Parathyroid adenoma (tissue), 2 donors: ENCODE results near the gene BORCS6.

Experiments used
- H2AFZ ChIP-seq: fragments of 300-600 bp; sonication (generic); one replicate; pipeline ENCODE4 v1.7.0; 2017; ENCODE audit warnings: antibody characterized with exemption, mild to moderate bottlenecking
- H3K27ac ChIP-seq: fragments of 300-600 bp; sonication (generic); one replicate; pipeline ENCODE4 v1.7.0; 2017
- H3K27me3 ChIP-seq: fragments of 300-600 bp; sonication (generic); one replicate; pipeline ENCODE4 v1.7.0; 2017; ENCODE audit warnings: low read length; ENCODE audit not compliant: control insufficient read depth, insufficient read depth
- H3K36me3 ChIP-seq: fragments of 300-600 bp; sonication (generic); one replicate; pipeline ENCODE4 v1.7.0; 2017; ENCODE audit warnings: low read length; ENCODE audit not compliant: control insufficient read depth, insufficient read depth
- H3K4me1 ChIP-seq: fragments of 300-600 bp; sonication (generic); one replicate; pipeline ENCODE4 v1.7.0; 2017; ENCODE audit warnings: control low read depth
- H3K4me2 ChIP-seq: fragments of 300-600 bp; sonication (generic); one replicate; pipeline ENCODE4 v1.7.0; 2017; ENCODE audit warnings: low read length
- H3K4me3 ChIP-seq: fragments of 300-600 bp; sonication (generic); one replicate; pipeline ENCODE4 v1.7.0; 2017; ENCODE audit warnings: low read depth, low read length
- H3K79me2 ChIP-seq: fragments of 300-600 bp; sonication (generic); one replicate; pipeline ENCODE4 v1.7.0; 2017; ENCODE audit warnings: control low read depth
- H3K9ac ChIP-seq: fragments of 300-600 bp; sonication (generic); one replicate; pipeline ENCODE4 v1.7.0; 2017; ENCODE audit warnings: mild to moderate bottlenecking
- H3K9me3 ChIP-seq: fragments of 300-600 bp; sonication (generic); one replicate; pipeline ENCODE4 v1.7.0; 2017; ENCODE audit warnings: low read length; ENCODE audit not compliant: control insufficient read depth
- CTCF ChIP-seq: fragments of 300-600 bp; sonication (generic); IDR thresholded peaks from one replicate; pipeline ENCODE4 v1.7.0; 2017; ENCODE audit warnings: antibody characterized with exemption, mild to moderate bottlenecking
- donor health status: primary hyperparathyroidism.

BORCS6 gene

GRCh38 chr17:8225813-8226535, 36.0 kb upstream of the BORCS6 start:
- no peak overlapping the region for H3K4me2 ChIP-seq
- no peak for TF ChIP-seq CTCF
- H3K79me2 ChIP-seq = peaks cover 3% of the 10 kb centered on the region
- no peak overlapping the region for H3K4me3 ChIP-seq
- H3K9me3 ChIP-seq = no peaks in the 10 kb centered on the region
- H3K4me1 ChIP-seq = peaks cover 9% of the 10 kb centered on the region
- no peak overlapping the region for H3K9ac ChIP-seq
- H3K27me3 ChIP-seq = no peaks in the 10 kb centered on the region
- H3K36me3 ChIP-seq = no peaks in the 10 kb centered on the region
- no peak overlapping the region for H2AFZ ChIP-seq
- peak overlapping the region; percentile 26 for H3K27ac ChIP-seq

- Histone ChIP-seq H3K4me2 (no peak overlapping the region), H3K27ac (no peak overlapping the region), H3K79me2 (no peaks in the 10 kb centered on the region), H3K36me3 (no peaks in the 10 kb centered on the region), H3K27me3 (no peaks in the 10 kb centered on the region), H3K9me3 (no peaks in the 10 kb centered on the region), H3K4me3 (no peak overlapping the region), H3K4me1 (peaks cover 9% of the 10 kb centered on the region), H2AFZ (no peak overlapping the region), H3K9ac (no peak overlapping the region)
- no peak for TF ChIP-seq CTCF
These were observed 35.2 kb upstream of the BORCS6 start for GRCh38 chr17:8224891-8225812.

GRCh38 chr17:8223356-8224126, 33.6 kb upstream of the BORCS6 start:
- Histone ChIP-seq H3K36me3 (no peaks in the 10 kb centered on the region), H3K9ac (peak overlapping the region; percentile 58), H3K4me2 (peak overlapping the region; percentile 94), H3K9me3 (no peaks in the 10 kb centered on the region), H3K4me3 (peak overlapping the region; percentile 86), H3K27ac (peak overlapping the region; percentile 98), H2AFZ (peak overlapping the region; percentile 81), H3K79me2 (no peaks in the 10 kb centered on the region), H3K27me3 (no peaks in the 10 kb centered on the region), H3K4me1 (peaks cover 9% of the 10 kb centered on the region)
- peak; percentile 36 for TF ChIP-seq CTCF

GRCh38 chr17:8222630-8223355, 32.8 kb upstream of the BORCS6 start:
- Histone ChIP-seq H3K4me3 (peak overlapping the region; percentile 86), H3K27me3 (no peaks in the 10 kb centered on the region), H3K9me3 (no peaks in the 10 kb centered on the region), H3K4me2 (peak overlapping the region; percentile 94), H3K79me2 (no peaks in the 10 kb centered on the region), H3K27ac (peak overlapping the region; percentile 98), H2AFZ (peak overlapping the region; percentile 81), H3K4me1 (peaks cover 9% of the 10 kb centered on the region), H3K36me3 (no peaks in the 10 kb centered on the region), H3K9ac (peak overlapping the region; percentile 58)
- no peak for TF ChIP-seq CTCF
